Esophagus muscularis mucosa (tissue), 2 donors: ENCODE measurements around the gene HHLA2.

ENCODE experiments used
- EP300 ChIP-seq: sonication (generic); formaldehyde crosslinking; IDR thresholded peaks from one replicate; pipeline ENCODE4 v1.6.1; 2017; ENCODE audit warnings: antibody characterized with exemption
- POLR2A ChIP-seq: fragments of 450-650 bp; IDR thresholded peaks from one replicate; pipeline ENCODE4 v1.6.1; 2017; ENCODE audit warnings: antibody characterized with exemption, moderate library complexity, mild to moderate bottlenecking, low read depth

DNA sequence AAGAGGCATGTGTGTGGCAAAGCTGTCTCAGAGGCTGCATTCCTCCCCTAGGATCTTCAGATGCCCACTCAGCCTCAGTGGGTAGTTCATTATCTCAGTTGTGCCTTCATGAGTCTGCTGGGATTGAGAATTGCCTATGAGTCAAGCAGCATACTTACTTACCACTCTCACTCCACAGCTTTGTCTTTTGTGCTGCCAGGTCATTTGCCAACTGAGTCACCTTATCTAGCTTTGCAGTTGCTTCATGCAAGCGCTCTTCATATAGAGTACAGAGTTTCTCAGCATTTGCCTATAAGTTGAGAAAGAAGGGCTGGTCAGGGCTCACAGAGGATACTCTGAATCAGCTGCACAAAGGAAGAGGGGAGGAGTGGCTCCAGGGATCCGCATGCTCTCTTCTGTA lies 124.6 kb downstream of the HHLA2 start:
- no peak for TF ChIP-seq POLR2A
- no peak for TF ChIP-seq EP300
